ENCODE measurements around the gene ZNHIT6. TPM values are rescaled to one million over a fixed set of nuclear protein-coding genes. Genes with fewer than 3 reads are reported as not detected.

Gene ZNHIT6
- total and polyA plus RNA-seq, 2 of the 8 experiments (the other 6 are each of a cell fraction or from before 2014, with no cell fraction given), result 5.9 to 17.2 TPM

- no peak; the same call in 1 of the 2 replicates for TF ChIP-seq GABPA (IDR thresholded peaks at IDR 0.05; ENCODE audit: borderline replicate concordance, insufficient read depth, low read length)
- peak; percentile 67 for TF ChIP-seq CHD2 (IDR thresholded peaks at IDR 0.05; ENCODE audit: low read length)
- TF ChIP-seq JUND (IDR thresholded peaks at IDR 0.05; ENCODE audit: low read length), result peak; percentile 98
- peak; percentile 35 for TF ChIP-seq NANOG (IDR thresholded peaks at IDR 0.05; ENCODE audit: insufficient read depth, low read depth, low read length, poor library complexity, severe bottlenecking)
- TF ChIP-seq SP1 (IDR thresholded peaks at IDR 0.05; ENCODE audit: low read depth, low read length), result peak; percentile 90
- peak; percentile 95 for TF ChIP-seq MAX (IDR thresholded peaks at IDR 0.05)
- no peak for TF ChIP-seq SUZ12 (IDR thresholded peaks at IDR 0.05; ENCODE audit: low read length)
- TF ChIP-seq EP300 (IDR thresholded peaks at IDR 0.05; ENCODE audit: borderline replicate concordance in 1 of 2, low read depth in 2 of 2, low read length in 2 of 2), result peak in 1 of 2 experiments; percentile 95; a peak in 1 of 3 replicates
- no peak for TF ChIP-seq RXRA (IDR thresholded peaks at IDR 0.05; ENCODE audit: insufficient read depth, low read depth, low read length)
- TF ChIP-seq FOSL1 (IDR thresholded peaks at IDR 0.05; ENCODE audit: insufficient read depth, low read depth, low read length), result no peak
- TF ChIP-seq HDAC2 (IDR thresholded peaks at IDR 0.05; ENCODE audit: borderline replicate concordance in 1 of 2, low read depth in 2 of 2, low read length in 2 of 2), result peak; percentile 83 to 87; a peak in 2 of 4 replicates
- TF ChIP-seq RFX5 (IDR thresholded peaks at IDR 0.05; ENCODE audit: borderline replicate concordance, low read depth, low read length), result no peak
- TF ChIP-seq BCL11A (IDR thresholded peaks at IDR 0.05; ENCODE audit: low read depth in 2 of 2, low read length in 2 of 2), result no peak
- no peak for TF ChIP-seq ZNF274 (IDR thresholded peaks at IDR 0.05; ENCODE audit: borderline replicate concordance, extremely low read depth, low read length)
- TF ChIP-seq EZH2 (IDR thresholded peaks at IDR 0.05; ENCODE audit: low read depth, low read length, severe bottlenecking), result no peak
- TF ChIP-seq E2F6 (IDR thresholded peaks at IDR 0.05), result peak; percentile 80
- no peak for TF ChIP-seq SP4 (IDR thresholded peaks at IDR 0.05; ENCODE audit: low read length)
- peak; percentile 78 for TF ChIP-seq YY1 (IDR thresholded peaks at IDR 0.05; ENCODE audit: low read depth, low read length)
- no peak for TF ChIP-seq KDM5A (IDR thresholded peaks at IDR 0.05; ENCODE audit: low read length)
- TF ChIP-seq SP2 (IDR thresholded peaks at IDR 0.05; ENCODE audit: low read length), result no peak
- peak; percentile 49; the same call in 1 of the 2 replicates for TF ChIP-seq CREB1 (IDR thresholded peaks at IDR 0.05)
- TF ChIP-seq BRCA1 (IDR thresholded peaks at IDR 0.05; ENCODE audit: low read depth, low read length), result no peak
- peak in 1 of 2 experiments; percentile 81; a peak in 2 of 4 replicates for TF ChIP-seq SIN3A (conservative IDR thresholded peaks at IDR 0.05 in 1 of 2, IDR thresholded peaks at IDR 0.05 in 1 of 2; ENCODE audit: low read depth in 1 of 2, low read length in 2 of 2)
Measured at GRCh38 chr1:85607126-85607920, 100.9 kb downstream of the ZNHIT6 start (continued).
